Endothelial cell of umbilical vein (primary cell): Measurements from ENCODE around the gene CERS5. TPM values are rescaled to one million over a fixed set of nuclear protein-coding genes. Genes with fewer than 3 reads are reported as not detected.

Experiments used
- BruUV-seq: library from RNA; stranded (reverse); fragments of 400-500 nt; replicated peaks from 2 replicates; lab custom pipeline; 2021; lab: Mats Ljungman, UMichigan
- CTCF ChIA-PET: fragments of 300-600, 350-600 bp; sonication (Branson Sonifier 250); formaldehyde crosslinking; loops from one replicate; lab custom pipeline; 2021; ENCODE audit warnings: antibody characterized with exemption, inconsistent platforms; lab: Charles Lee
- POLR2A ChIA-PET: fragments of 300-600, 350-600 bp; sonication (Branson Sonifier 250); formaldehyde crosslinking; loops from one replicate; lab custom pipeline; 2021; ENCODE audit warnings: antibody characterized with exemption, inconsistent platforms; lab: Charles Lee
- DNase-seq: peaks from one replicate; pipeline ENCODE4 v3.0.0-alpha.2; 2011; ENCODE audit warnings: low read depth, low spot score
- FAIRE-seq: peaks from 2 replicates; lab custom pipeline; 2011; peaks lifted over from hg19 to GRCh38; lab: Jason Lieb, UNC
- H2AFZ ChIP-seq: 2 replicates; pipeline ENCODE4 v1.6.0; 2012; ENCODE audit warnings: low read depth, low read length, control low read depth, inconsistent platforms
- H3K27ac ChIP-seq: 2 replicates; pipeline ENCODE4 v1.5.1; 2011; ENCODE audit warnings: low read depth, mild to moderate bottlenecking, control low read depth, low read length, moderate library complexity; ENCODE audit not compliant: insufficient read depth
- H3K27me3 ChIP-seq, 2 experiments: 2 replicates each; pipeline versions ENCODE4 v1.6.0 to v1.6.1; 2011; ENCODE audit warnings: low read length in 2 of 2, mixed read lengths in 1 of 2; ENCODE audit not compliant: control insufficient read depth in 2 of 2, insufficient read depth in 2 of 2
- H3K36me3 ChIP-seq, 2 experiments: 2 replicates in 1 of 2; 3 replicates in 1 of 2; pipeline ENCODE4 v1.5.1; 2011; ENCODE audit warnings: low read length in 2 of 2, mild to moderate bottlenecking in 1 of 2, moderate library complexity in 1 of 2; ENCODE audit not compliant: control insufficient read depth in 2 of 2, insufficient read depth in 2 of 2; ENCODE audit errors: extremely low read depth in 1 of 2
- H3K4me1 ChIP-seq: 3 replicates; pipeline ENCODE4 v1.5.1; 2011; ENCODE audit warnings: mild to moderate bottlenecking, low read length; ENCODE audit not compliant: control insufficient read depth, insufficient read depth; ENCODE audit errors: extremely low read depth
- H3K4me2 ChIP-seq: 2 replicates; pipeline ENCODE4 v1.6.1; 2011; ENCODE audit warnings: low read length, control low read depth, mixed read lengths; ENCODE audit not compliant: insufficient read depth
- H3K4me3 ChIP-seq, 3 experiments: fragments of 200-600 bp in 1 of 3; sonication (generic), shearing (Covaris generic) in 1 of 3; replicated peaks in 1 of 3; 2 replicates each; pipeline ENCODE4 v1.5.1; 2011 to 2016; ENCODE audit warnings: control low read depth in 3 of 3, low read length in 3 of 3, mild to moderate bottlenecking in 2 of 3, inconsistent platforms in 1 of 3, low read depth in 1 of 3, moderate library complexity in 1 of 3; ENCODE audit not compliant: insufficient read depth in 1 of 3
- H3K79me2 ChIP-seq: 2 replicates; pipeline ENCODE4 v1.6.0; 2012; ENCODE audit warnings: low read length, inconsistent platforms; ENCODE audit not compliant: control insufficient read depth, insufficient read depth
- H3K9ac ChIP-seq: replicated peaks from 2 replicates; pipeline ENCODE3; 2011; ENCODE audit warnings: low read length, control low read depth; ENCODE audit not compliant: insufficient read depth; ENCODE audit errors: extremely low read depth
- H3K9me1 ChIP-seq: replicated peaks from 3 replicates; pipeline ENCODE4 v1.6.0; 2011; ENCODE audit warnings: mild to moderate bottlenecking, low read length; ENCODE audit not compliant: control insufficient read depth, insufficient read depth; ENCODE audit errors: extremely low read depth
- H3K9me3 ChIP-seq: replicated peaks from 2 replicates; pipeline ENCODE4 v1.5.1; 2012; ENCODE audit warnings: low read length, inconsistent platforms; ENCODE audit not compliant: control insufficient read depth, insufficient read depth
- H4K20me1 ChIP-seq: replicated peaks from 2 replicates; pipeline ENCODE3; 2011; ENCODE audit warnings: mild to moderate bottlenecking, low read length; ENCODE audit not compliant: control insufficient read depth, insufficient read depth; ENCODE audit errors: extremely low read depth
- CTCF ChIP-seq, 2 donors: IDR thresholded peaks; 1 replicate in 1 of 2; 2 replicates in 1 of 2; pipeline ENCODE4 v1.5.1; 2011; ENCODE audit warnings: low read length in 2 of 2, mild to moderate bottlenecking in 2 of 2, moderate library complexity in 2 of 2, control low read depth in 1 of 2, inconsistent platforms in 1 of 2, low read depth in 1 of 2; ENCODE audit not compliant: insufficient read depth in 1 of 2; ENCODE audit errors: extremely low read depth in 1 of 2
- EZH2 ChIP-seq: IDR thresholded peaks from 2 replicates; pipeline ENCODE4 v1.6.1; 2012; ENCODE audit warnings: borderline replicate concordance, low read depth, mild to moderate bottlenecking, moderate library complexity, low read length, inconsistent platforms; ENCODE audit not compliant: severe bottlenecking
- FOS ChIP-seq: IDR thresholded peaks from 2 replicates; pipeline ENCODE4 v1.6.1; 2011; ENCODE audit warnings: mild to moderate bottlenecking, low read length, moderate library complexity, borderline replicate concordance; ENCODE audit not compliant: insufficient read depth
- GATA2 ChIP-seq: IDR thresholded peaks from 2 replicates; pipeline ENCODE4 v1.7.0; 2011; ENCODE audit warnings: low read depth, mild to moderate bottlenecking, moderate library complexity, mixed read lengths, low read length; ENCODE audit not compliant: insufficient read length, insufficient read depth
- JUN ChIP-seq: IDR thresholded peaks from 2 replicates; pipeline ENCODE4 v1.6.1; 2011; ENCODE audit warnings: borderline replicate concordance, low read depth; ENCODE audit not compliant: insufficient read length, insufficient read depth
- MAX ChIP-seq: IDR thresholded peaks from 2 replicates; pipeline ENCODE4 v1.6.1; 2011; ENCODE audit not compliant: insufficient read depth, insufficient read length
- MYC ChIP-seq: IDR thresholded peaks from one replicate; pipeline ENCODE4 v1.6.1; 2011; ENCODE audit warnings: mild to moderate bottlenecking, low read depth, low read length
- POLR2A ChIP-seq: IDR thresholded peaks from 2 replicates; pipeline ENCODE4 v1.6.1; 2012; ENCODE audit warnings: low read depth, mild to moderate bottlenecking, control low read depth, low read length
- POLR2AphosphoS5 ChIP-seq: IDR thresholded peaks from 2 replicates; pipeline ENCODE4 v1.6.1; 2012; ENCODE audit warnings: low read depth, mild to moderate bottlenecking, control low read depth, low read length, moderate library complexity; ENCODE audit not compliant: insufficient read depth
- dilution Hi-C: fragments of 300-500 bp; cut with MboI; formaldehyde crosslinking; loops from one replicate; pipeline ENCODE4 v1.15.0; 2019; ENCODE audit warnings: low sequenced_read_pairs; ENCODE audit not compliant: extremely low pct_ligation_motif_present
- intact Hi-C: fragments of 100-400 bp; cut with micrococcal nuclease; formaldehyde crosslinking; loops from one replicate; pipeline ENCODE4 v1.10.0; 2022
- polyA plus RNA-seq, 4 experiments: library from polyadenylated mRNA; depleted of rRNA in 3 of 4; stranded (reverse) in 3 of 4; unstranded in 1 of 4; fragments of >200 nt; gene quantifications; 2 replicates each; pipeline versions ENCODE4 v1.2.1 to v1.2.3, GENCODE V29; 2011 to 2012; ENCODE audit warnings: missing spikeins in 1 of 4
- total RNA-seq: library from RNA; stranded (reverse); gene quantifications from 2 replicates; pipeline ENCODE4 v1.2.3, GENCODE V29; 2021

CERS5 gene
- total and polyA plus RNA-seq, 2 donors (not counting 3 experiments of a cell fraction or from before 2014, with no cell fraction given): 60.4 to 108 TPM

- H2AFZ ChIP-seq: peak overlapping the region; percentile 8
- H3K4me2 ChIP-seq: peak overlapping the region; percentile 41
- no peaks in the 10 kb centered on the region for H3K9me3 ChIP-seq
- no peaks in the 10 kb centered on the region for H3K9me1 ChIP-seq
- no peaks in the 10 kb centered on the region for H3K27me3 ChIP-seq
- ChIA-PET CTCF (interaction anchor here (0.5 to 3.3 kb wide), 14 partner anchors 9 to 128 kb away, joined by 3 to 25 read pairs (median 4); partner anchors contain the start of gene COX14), POLR2A (interaction anchor here (0.9 kb wide), 1 partner anchor 35 kb away, joined by 4 read pairs; no protein-coding TSS in a partner anchor)
- DNase-seq (peak; percentile 92), FAIRE-seq (peak; percentile 88)
- peak overlapping the region; percentile 90 for H3K27ac ChIP-seq
- peaks cover 12 to 13% of the 10 kb centered on the region in 2 experiments for H3K36me3 ChIP-seq
- intact Hi-C loops (loop anchor here (2.0 kb wide), 2 partner anchors 17 to 35 kb away; no protein-coding TSS in a partner anchor), dilution Hi-C loops (no loop called here)
- TF ChIP-seq JUN (peak; percentile 83), MAX (no peak), GATA2 (peak; percentile 89), FOS (peak; percentile 66), POLR2AphosphoS5 (peak; percentile 82), MYC (no peak), EZH2 (no peak), CTCF (IDR thresholded peaks at IDR 0.05; ENCODE audit: extremely low read depth in 1 of 2, insufficient read depth in 1 of 2, low read depth in 1 of 2, low read length in 2 of 2) (no peak), POLR2A (peak; percentile 48)
- no peak overlapping the region for H3K4me3 ChIP-seq
- peaks cover 38% of the 10 kb centered on the region for H3K4me1 ChIP-seq
- H4K20me1 ChIP-seq: no peaks in the 10 kb centered on the region
- H3K79me2 ChIP-seq: no peaks in the 10 kb centered on the region
- BruUV-seq: no TSS peak
- H3K9ac ChIP-seq: peak overlapping the region; percentile 65
These were observed 18.9 kb upstream of the CERS5 start for GRCh38 chr12:50185970-50186663.
